GM19035 (cell line): ENCODE measurements around the gene CTLA4.
"Not testable (repeated sequence)": the region's sequence is repeated elsewhere in the genome, so short reads cannot be mapped to it uniquely, and the experiment has no call there.

ENCODE experiments used
- ATAC-seq: cut with Tn5 transposase; IDR thresholded peaks from one replicate; pipeline ENCODE4 v1.9.1; 2021; ENCODE audit not compliant: unreplicated experiment

Gene CTLA4

DNA sequence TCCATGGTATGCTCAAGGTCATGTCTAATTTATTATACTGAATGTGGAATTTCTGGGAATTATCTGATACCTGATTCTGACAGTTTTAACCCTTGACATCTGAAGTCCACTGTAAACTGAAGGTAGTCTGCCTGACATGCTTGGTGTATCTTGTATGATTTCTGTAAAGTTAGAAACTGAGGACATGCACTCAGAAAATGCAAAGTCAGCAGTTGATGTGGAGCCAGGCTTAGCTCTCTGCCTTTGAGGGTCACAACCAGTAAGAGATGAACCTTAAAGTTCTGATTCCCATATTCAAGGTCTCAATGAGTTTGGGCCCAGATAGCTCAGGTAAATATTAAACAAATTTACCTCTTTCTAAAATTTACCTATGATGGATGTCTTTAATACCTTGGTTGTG lies 12.3 kb upstream of the CTLA4 start:
- ATAC-seq, result no peak

DNA sequence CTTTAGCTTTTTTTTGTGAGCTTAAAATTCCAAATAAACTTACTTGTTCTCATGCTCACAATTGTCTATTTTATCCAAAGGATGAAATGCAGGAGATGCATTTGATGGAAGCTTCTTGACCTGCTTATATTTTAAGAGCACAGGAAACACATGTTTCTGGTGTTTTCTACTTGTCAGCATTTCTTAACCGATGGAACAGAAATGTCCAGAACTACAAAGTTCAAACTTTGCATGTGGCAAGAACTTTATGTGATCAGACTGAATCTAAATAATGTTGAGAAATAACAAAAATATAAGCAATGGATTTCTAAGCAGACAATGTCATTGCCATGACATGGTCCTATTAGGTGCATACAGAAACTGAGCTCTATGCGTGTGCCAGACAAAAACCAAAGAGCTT lies 9.9 kb upstream of the CTLA4 start:
- ATAC-seq, result no peak

DNA sequence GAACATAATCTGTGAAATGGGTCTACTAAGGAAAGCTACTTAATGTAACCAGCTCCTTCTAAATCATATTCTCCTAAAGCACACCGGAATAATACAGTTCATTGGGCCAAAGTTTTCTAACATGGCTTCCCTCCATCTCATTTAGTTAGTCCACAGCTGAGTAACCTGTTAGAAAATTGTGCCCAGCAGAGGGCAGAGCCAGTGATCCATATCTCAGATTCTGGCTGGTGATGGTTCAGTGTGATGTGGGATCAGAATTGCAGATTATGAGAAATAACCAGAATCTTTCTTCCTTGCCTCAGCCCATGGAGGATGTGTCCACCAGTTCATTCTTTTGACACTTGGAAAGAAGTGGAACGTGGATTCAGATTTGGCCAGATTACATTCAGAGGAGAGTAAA lies 9.4 kb upstream of the CTLA4 start:
- ATAC-seq, result no peak

DNA sequence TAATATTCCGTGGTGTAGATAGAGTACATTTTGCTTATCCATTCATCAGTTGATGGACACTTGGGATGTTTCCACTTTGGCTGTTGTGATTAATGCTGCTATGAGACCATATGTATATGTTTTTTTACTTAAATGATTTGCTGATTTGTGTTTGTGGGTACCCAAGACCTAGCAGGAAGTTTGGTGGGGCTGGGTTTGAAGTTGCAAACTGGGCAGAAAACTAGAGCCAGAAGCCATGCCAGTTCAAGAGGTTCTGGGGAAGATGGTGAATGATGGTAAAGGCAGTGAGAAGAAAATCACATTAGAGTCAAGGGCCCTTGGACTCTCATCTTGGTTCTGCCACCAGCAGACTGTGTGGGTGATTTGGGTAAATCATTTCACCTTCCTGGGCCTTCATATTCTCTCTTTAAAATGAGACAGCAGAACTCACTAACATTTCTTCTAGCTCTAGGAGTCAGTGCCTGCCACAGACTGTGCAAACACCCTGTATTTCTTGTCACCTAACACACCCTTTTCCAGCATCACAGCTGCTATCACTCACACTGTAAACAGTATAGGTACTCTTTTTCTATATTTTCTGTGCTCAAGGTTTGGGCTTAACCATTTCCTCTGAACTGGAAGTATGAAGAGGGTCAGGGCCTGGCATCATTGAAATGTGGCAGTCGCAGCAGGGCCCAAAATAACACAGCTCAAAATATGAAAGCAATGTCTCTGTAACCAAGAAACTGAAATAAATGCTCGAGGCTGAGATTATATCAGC lies 8.4 kb upstream of the CTLA4 start:
- ATAC-seq, result no peak

DNA sequence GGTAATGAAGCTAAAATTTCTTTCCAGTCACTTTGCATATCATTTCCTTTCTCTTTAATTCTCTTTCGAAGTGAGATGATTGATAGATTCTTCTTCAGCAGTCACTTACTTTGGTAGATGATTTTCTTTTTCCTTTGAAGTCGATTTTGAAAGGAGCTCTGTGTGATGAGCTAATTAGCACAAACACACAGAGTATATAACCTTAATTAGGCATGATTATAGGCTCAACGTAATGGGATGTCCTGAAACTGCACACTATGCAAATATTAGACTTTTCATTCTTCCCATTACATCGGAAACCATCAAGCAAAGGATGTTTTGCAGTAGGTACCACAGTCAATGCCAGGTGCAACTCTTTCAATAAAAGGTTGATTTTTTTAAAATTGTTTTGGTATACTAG lies 6.4 kb upstream of the CTLA4 start:
- ATAC-seq, result no peak

DNA sequence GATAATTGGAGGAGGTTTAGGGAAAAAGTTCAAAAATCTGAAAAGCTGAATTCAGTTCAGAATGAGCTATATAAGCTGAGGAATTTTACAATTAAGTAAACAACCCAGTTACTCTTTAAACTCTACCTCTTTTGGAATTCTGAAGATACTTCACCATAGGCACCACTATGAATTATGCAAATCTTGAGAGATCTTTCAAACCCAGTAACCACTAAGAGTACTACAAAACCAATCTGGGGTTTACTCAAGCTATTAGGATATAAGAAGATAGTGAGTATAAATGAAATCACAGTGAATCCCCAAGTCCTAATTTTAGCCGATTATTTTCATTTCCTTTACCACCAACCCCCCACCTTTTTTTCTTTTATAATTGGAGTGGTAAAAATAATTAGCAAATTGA lies 6.0 kb upstream of the CTLA4 start:
- ATAC-seq, result no peak

DNA sequence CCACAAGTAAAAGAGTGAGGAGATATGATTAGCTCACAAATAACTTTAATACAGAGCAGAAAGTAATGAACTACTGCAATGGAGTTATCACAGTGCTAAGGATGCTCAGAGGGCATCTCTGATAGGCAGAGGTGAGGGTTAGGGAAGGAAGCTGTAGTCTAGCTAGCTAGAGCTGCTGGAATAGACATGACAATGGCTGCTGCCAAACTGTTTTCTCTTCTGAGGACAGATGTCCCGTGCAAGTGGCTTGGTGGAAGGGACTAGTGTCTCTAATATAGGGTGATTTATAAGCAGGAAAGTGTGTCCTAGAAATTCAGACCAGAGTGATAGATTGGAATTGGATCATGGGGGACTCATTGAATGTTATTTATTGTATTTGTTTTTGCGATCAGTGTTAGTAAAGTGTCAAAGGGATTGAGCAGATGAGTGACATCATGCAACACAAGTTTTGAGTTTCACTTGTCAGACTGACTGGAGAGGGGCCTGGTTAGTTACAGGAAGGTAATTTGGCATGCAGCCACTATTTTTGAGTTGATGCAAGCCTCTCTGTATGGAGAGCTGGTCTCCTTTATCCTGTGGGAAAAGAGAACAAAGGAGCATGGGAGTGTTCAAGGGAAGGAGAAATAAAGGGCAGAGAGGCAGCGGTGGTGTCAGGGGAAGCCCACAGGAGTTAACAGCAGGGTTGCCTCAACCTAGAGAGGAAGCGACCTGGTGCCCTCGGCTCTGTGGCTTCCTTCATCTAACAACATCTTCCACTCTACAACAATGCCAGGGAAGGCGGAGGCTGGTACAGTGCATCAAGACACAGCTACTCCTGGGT lies 1.9 kb downstream of the CTLA4 start:
- ATAC-seq, result no peak

DNA sequence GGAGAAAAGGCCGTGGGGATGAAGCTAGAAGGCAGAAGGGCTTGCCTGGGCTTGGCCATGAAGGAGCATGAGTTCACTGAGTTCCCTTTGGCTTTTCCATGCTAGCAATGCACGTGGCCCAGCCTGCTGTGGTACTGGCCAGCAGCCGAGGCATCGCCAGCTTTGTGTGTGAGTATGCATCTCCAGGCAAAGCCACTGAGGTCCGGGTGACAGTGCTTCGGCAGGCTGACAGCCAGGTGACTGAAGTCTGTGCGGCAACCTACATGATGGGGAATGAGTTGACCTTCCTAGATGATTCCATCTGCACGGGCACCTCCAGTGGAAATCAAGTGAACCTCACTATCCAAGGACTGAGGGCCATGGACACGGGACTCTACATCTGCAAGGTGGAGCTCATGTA lies 2.9 kb downstream of the CTLA4 start:
- no peak for ATAC-seq

DNA sequence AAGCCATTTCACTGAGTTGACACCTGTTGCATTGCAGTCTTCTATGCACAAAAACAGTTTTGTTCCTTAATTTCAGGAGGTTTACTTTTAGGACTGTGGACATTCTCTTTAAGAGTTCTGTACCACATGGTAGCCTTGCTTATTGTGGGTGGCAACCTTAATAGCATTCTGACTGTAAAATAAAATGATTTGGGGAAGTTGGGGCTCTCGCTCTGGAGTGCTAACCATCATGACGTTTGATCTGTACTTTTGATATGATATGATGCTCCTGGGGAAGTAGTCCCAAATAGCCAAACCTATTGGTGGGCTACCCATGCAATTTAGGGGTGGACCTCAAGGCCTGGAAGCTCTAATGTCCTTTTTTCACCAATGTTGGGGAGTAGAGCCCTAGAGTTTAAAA lies 3.4 kb downstream of the CTLA4 start:
- ATAC-seq, result no peak

DNA sequence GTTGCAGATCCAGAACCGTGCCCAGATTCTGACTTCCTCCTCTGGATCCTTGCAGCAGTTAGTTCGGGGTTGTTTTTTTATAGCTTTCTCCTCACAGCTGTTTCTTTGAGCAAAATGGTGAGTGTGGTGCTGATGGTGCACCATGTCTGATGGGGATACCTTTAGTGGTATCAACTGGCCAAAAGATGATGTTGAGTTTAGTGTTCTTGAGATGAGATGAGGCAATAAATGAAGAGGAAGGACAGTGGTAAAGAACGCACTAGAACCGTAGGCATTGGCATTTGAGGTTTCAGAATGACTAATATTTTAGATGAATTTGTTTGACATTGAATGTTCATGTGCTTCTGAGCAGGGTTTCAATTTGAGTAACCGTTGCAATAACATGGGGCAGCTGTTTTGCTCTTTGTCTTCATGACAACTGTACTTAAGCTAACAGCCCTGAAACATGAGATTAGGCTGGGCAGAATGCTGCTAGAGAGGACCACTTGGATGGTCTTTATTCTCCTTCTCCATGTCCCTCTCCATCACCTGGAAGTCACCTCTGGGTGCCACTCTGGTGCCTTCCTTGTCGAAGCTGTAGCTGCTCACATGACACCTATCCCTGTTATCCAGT lies 3.9 kb downstream of the CTLA4 start:
- ATAC-seq, result peak; percentile 97

DNA sequence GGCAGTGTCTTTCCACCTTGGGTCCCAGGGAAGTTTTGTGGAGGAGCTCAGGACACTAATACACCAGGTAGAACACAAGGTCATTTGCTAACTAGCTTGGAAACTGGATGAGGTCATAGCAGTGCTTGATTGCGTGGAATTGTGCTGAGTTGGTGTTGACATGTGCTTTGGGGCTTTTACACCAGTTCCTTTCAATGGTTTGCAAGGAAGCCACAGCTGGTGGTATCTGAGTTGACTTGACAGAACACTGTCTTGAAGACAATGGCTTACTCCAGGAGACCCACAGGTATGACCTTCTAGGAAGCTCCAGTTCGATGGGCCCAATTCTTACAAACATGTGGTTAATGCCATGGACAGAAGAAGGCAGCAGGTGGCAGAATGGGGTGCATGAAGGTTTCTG lies 5.9 kb downstream of the CTLA4 start:
- ATAC-seq, result no peak

DNA sequence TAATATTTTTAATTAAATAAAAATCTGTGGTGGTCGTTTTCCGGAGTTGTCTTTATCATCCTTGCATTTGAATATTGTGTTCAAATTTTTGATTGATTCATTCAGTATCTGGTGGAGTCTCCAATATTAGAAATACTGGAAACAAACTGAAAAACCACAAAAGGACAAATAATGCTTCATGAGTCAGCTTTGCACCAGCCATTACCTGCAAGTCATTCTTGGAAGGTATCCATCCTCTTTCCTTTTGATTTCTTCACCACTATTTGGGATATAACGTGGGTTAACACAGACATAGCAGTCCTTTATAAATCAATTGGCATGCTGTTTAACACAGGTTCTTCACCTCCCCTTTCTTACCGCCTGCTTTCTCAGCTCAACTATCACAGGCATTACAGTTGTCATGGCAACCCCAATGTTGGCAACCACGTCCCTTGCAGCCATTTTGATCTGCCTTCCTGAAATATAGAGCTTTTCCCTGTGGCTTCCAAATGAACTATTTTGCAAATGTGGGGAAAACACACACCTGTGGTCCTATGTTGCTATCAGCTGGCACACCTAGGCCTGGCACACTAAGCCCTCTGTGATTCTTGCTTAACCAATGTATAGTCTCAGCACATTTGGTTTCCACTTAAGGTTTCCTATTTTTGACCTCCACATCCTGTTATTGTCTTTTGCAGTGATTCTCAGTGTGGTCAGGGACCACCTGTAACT lies 6.5 kb downstream of the CTLA4 start:
- ATAC-seq, result no peak

DNA sequence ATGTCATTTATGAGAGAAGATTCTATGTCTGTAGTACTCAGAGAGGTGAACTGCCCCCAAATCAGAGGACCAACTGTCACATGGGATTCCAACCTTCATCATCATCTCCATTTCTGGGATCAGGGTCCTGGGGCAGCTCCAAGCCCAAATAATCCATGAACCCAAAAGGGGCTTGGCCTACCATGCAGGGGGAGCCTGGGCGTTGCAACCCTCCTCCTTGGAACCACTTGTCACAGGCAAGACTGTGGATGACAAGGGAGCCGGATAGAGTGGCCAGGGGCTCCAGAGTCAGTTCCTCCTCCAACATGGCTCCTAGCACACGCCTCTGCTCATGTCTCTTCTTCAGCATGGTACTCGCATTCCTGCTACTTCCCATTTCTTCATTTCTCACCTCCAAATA lies 7.9 kb downstream of the CTLA4 start:
- no peak for ATAC-seq

DNA sequence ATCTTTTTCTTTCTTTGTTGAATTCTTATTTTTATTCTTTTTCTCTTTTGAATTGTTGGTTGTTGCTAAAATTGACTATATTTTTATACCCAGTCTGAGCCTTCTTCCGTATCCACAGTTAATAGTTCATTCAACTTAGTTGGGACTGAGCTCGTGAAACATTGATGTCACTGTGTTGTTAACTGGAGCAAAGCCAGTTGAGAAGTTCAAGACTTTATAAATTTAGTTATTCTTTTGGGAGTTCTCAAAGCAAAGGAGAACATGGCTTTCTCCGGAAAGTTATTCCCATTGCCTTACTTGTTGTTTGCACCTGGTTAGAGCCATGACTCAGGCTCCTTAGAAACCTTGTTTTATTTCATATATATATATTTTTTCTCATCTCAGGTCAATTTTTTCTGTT lies 8.8 kb downstream of the CTLA4 start:
- ATAC-seq, result no peak

DNA sequence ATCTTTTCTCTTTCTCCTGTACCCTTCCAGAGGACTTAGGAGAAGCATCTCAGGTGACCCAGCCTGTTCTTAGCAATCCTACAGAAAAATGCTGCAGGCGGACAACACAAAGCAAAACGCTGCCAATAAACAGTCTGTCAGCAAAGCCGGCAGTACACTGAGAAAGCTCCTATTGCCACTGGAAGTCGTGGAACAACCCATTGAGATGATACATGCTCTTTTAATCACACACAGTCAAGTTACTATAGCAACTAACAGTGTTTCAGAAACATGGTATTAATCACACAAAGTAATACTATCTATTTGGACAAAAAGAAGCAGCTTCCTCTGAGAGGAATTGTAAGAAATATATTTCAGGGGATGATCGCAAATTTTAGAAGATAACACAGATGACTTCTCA lies 10.5 kb downstream of the CTLA4 start:
- ATAC-seq, result no peak

DNA sequence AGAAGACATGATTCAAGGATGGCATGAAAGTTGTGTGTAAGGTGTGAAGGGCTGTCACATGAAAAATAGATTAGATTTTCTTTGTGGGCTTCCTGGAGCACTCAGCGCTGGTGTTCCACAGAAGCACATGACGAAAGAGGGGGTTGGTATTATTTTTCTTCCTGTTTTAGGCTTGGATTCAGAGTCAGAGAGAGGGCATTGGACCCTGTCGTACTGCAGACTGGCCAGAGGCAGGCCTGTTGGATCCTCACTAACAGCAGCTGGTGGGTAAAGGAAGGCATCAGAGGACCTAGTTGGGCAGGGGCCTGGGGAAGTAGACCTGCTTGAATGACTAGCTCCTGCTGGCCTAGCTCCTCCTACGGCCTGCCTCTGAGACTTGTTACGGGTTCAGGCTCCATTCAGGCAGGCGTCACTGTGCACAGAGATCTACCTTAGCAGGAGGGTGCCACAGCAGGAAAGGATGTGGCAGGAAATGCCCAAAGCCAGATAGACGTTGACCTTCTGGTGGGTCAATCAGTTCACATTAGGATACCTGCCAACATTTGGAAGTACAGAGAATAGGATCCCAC lies 13.1 kb downstream of the CTLA4 start:
- ATAC-seq, result no peak

DNA sequence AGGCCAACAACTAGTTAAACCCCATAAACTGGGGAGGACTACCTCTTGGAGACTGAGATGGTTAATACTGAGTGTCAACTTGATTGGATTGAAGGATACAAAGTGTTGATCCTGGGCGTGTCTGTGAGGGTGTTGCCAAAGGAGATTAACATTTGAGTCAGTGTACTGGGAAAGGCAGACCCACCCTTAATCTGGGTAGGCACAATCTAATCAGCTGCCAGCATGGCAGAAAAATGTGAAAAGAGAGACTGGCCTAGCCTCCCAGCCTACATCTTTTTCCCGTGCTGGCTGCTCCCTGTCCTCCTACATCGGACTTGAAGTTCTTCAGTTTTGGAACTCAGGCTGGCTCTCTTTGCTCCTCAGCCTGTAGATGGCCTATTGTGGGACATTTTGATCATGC lies 13.6 kb downstream of the CTLA4 start:
- ATAC-seq, result not testable (repeated sequence)

DNA sequence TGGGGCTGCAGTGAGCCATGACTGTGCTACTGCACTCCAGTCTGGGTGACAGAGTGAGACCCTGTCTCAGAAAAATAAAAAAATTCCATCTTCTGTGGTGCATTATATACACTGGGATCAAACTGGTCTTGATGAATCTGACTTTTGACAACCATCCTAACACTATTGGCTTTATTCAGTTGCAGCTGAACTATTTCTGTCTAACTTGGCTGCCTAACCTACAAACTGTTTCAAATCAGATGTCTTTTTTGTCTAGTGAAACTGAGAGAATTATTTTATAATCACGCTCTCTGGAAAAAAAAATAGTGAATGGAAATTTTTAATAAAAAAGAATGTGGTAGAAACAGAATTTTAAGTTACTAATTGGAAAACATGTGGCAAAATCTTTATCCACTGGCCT lies 15.0 kb downstream of the CTLA4 start:
- ATAC-seq, result no peak

DNA sequence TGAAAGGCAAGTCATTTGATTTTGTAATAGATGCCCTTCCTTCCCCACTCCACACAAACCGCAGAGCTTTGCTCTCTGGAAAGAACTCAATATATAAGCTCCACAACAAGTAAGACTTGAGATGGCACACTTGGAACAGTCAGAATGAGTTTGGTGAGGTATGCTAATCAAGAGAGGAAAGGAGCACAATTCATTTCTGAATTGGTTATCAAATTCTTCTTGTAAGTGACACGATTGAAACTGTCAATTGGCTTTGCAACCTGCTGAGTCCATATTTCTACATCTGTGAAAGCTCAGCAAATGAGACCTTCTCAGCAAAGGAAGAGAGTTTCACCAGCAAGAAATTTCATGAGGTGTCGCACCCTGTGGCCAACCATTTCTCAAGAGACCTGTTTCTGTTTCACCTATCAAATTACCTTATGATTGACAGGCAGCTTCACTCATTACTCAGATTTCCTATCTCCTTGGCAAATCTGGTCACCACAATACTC lies 19.1 kb downstream of the CTLA4 start:
- no peak for ATAC-seq

DNA sequence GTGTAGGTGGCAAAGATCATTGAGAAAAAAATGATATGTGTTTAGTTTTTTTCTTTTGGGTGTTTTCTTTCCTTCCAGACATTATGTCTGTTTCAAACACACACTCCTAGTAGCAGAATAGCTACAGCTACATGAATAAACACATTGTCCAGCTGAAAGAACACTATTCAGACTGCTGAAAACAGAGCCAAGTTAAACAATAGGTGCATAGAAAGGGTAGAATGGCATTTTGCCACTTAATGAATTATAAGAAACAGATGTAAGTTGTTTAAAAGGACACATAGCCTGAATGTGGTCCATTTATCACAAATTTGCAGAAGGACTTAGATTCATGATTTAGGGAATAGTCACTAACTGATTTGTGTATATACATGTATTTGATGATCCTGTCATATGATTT lies 20.1 kb downstream of the CTLA4 start:
- no peak for ATAC-seq

DNA sequence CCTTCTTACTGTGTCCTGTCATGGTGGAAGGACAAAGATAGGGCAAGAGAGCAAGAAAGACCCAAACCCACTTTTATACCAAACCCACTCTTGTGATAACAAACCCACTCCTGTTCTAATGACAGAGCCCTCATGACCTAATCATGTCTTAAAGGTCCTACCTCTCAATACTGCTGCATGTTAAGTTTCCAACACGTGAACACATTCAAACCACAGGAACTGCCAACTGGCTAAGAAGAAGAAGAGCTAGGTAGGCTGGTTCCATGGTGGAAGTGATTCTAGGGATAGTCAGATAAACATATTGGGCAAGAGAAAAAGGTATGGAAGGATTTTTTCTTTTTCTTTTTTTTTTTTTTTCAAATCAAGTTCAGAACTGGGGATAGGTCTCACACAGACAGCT lies 22.0 kb downstream of the CTLA4 start:
- ATAC-seq, result no peak
